IMR-90 (cell line): Measurements from ENCODE around the gene FAM177B. TPM values are rescaled to one million over a fixed set of nuclear protein-coding genes. Genes with fewer than 3 reads are reported as not detected.

Experiments used
- ATAC-seq: fragments of 200-7000 bp; cut with Tn5 transposase; 2 replicates; pipeline ENCODE4 v1.9.1; 2020; ENCODE audit warnings: low read depth, mild to moderate bottlenecking, moderate library complexity
- BruUV-seq: library from RNA; stranded (reverse); fragments of 400-500 nt; replicated peaks from 2 replicates; lab custom pipeline; 2021; lab: Mats Ljungman, UMichigan
- CTCF ChIA-PET: fragments of 300-600 bp; formaldehyde crosslinking; extraction: SDS; loops from one replicate; lab custom pipeline; 2021; ENCODE audit warnings: antibody characterized with exemption; lab: Yijun Ruan, JAX
- POLR2A ChIA-PET: fragments of 300-600 bp; sonication (Branson Sonifier 250); formaldehyde crosslinking; loops from one replicate; lab custom pipeline; 2022; ENCODE audit warnings: antibody characterized with exemption; ENCODE audit not compliant: unreplicated experiment; lab: Charles Lee
- DNase-seq: peaks from one replicate; pipeline ENCODE4 v3.0.0; 2013
- H2AFZ ChIP-seq: replicated peaks from 2 replicates; pipeline ENCODE3; 2013; ENCODE audit warnings: low read length, mild to moderate bottlenecking; ENCODE audit not compliant: poor library complexity
- H2AK5ac ChIP-seq: 2 replicates; pipeline ENCODE4 v1.6.1; 2013; ENCODE audit warnings: low read depth, low read length, inconsistent platforms
- H2AK9ac ChIP-seq: replicated peaks from 2 replicates; pipeline ENCODE3; 2013; ENCODE audit warnings: mild to moderate bottlenecking, low read depth, low read length, moderate library complexity; ENCODE audit not compliant: poor library complexity
- H2BK120ac ChIP-seq: 2 replicates; pipeline ENCODE4 v1.6.1; 2013; ENCODE audit warnings: low read depth, low read length, inconsistent platforms
- H2BK15ac ChIP-seq: 3 replicates; pipeline ENCODE4 v1.6.1; 2013; ENCODE audit warnings: low read depth, low read length, inconsistent platforms
- H2BK20ac ChIP-seq: 2 replicates; pipeline ENCODE4 v1.6.1; 2013; ENCODE audit warnings: low read depth, mild to moderate bottlenecking, inconsistent platforms, low read length, moderate library complexity
- H2BK5ac ChIP-seq: 2 replicates; pipeline ENCODE4 v1.6.1; 2013; ENCODE audit warnings: mild to moderate bottlenecking, low read depth, low read length, inconsistent platforms; ENCODE audit not compliant: poor library complexity, severe bottlenecking
- H3K14ac ChIP-seq: replicated peaks from 2 replicates; pipeline ENCODE4 v1.6.1; 2013; ENCODE audit warnings: low read depth, low read length, inconsistent platforms
- H3K18ac ChIP-seq: 2 replicates; pipeline ENCODE4 v1.6.1; 2013; ENCODE audit warnings: low read depth, low read length, control low read depth
- H3K23ac ChIP-seq: 2 replicates; pipeline ENCODE4 v1.6.1; 2013; ENCODE audit warnings: low read depth, low read length, inconsistent platforms
- H3K27ac ChIP-seq: 2 replicates; pipeline ENCODE4 v1.5.1; 2013; ENCODE audit warnings: mild to moderate bottlenecking, control low read depth, low read length; ENCODE audit not compliant: insufficient read depth
- H3K27me3 ChIP-seq: 2 replicates; pipeline ENCODE4 v1.6.1; 2013; ENCODE audit warnings: low read length; ENCODE audit not compliant: control insufficient read depth, insufficient read depth
- H3K36me3 ChIP-seq: 2 replicates; pipeline ENCODE4 v1.6.1; 2013; ENCODE audit warnings: low read length, mixed read lengths; ENCODE audit not compliant: control insufficient read depth, insufficient read depth
- H3K4ac ChIP-seq: 2 replicates; pipeline ENCODE4 v1.6.1; 2013; ENCODE audit warnings: low read depth, low read length, inconsistent platforms
- H3K4me1 ChIP-seq: 2 replicates; pipeline ENCODE4 v1.6.1; 2013; ENCODE audit warnings: low read length, mixed read lengths; ENCODE audit not compliant: control insufficient read depth, insufficient read depth
- H3K4me2 ChIP-seq: 2 replicates; pipeline ENCODE4 v1.6.1; 2013; ENCODE audit warnings: low read depth, mild to moderate bottlenecking, control low read depth, low read length, moderate library complexity
- H3K4me3 ChIP-seq: 2 replicates; pipeline ENCODE4 v1.5.1; 2013; ENCODE audit warnings: low read depth, mild to moderate bottlenecking, control low read depth, low read length, moderate library complexity; ENCODE audit not compliant: insufficient read depth
- H3K56ac ChIP-seq: 2 replicates; pipeline ENCODE4 v1.6.1; 2013; ENCODE audit warnings: low read length, inconsistent platforms; ENCODE audit not compliant: insufficient read depth; ENCODE audit errors: extremely low read depth
- H3K79me1 ChIP-seq, 2 experiments: 2 replicates each; pipeline ENCODE4 v1.6.1; 2013; ENCODE audit warnings: low read length in 2 of 2, inconsistent platforms in 1 of 2, low read depth in 1 of 2
- H3K9ac ChIP-seq: 2 replicates; pipeline ENCODE4 v1.6.1; 2013; ENCODE audit warnings: low read depth, low read length, control low read depth
- H3K9me1 ChIP-seq: 2 replicates; pipeline ENCODE4 v1.6.1; 2013; ENCODE audit warnings: low read length, inconsistent platforms; ENCODE audit not compliant: insufficient read depth
- H3K9me3 ChIP-seq: 2 replicates; pipeline ENCODE4 v1.6.1; 2013; ENCODE audit warnings: low read length; ENCODE audit not compliant: control insufficient read depth, insufficient read depth
- H4K20me1 ChIP-seq: 2 replicates; pipeline ENCODE4 v1.6.1; 2013; ENCODE audit warnings: low read length, inconsistent platforms; ENCODE audit not compliant: insufficient read depth
- H4K5ac ChIP-seq: 2 replicates; pipeline ENCODE4 v1.6.1; 2013; ENCODE audit warnings: mild to moderate bottlenecking, low read depth, low read length, control low read depth
- H4K8ac ChIP-seq, 2 experiments: 2 replicates each; pipeline ENCODE4 v1.6.1; 2013; ENCODE audit warnings: low read depth in 2 of 2, low read length in 2 of 2, control low read depth in 1 of 2, inconsistent platforms in 1 of 2
- H4K91ac ChIP-seq: 2 replicates; pipeline ENCODE4 v1.6.1; 2013; ENCODE audit warnings: low read depth, low read length, inconsistent platforms; ENCODE audit not compliant: insufficient read depth
- BHLHE40 ChIP-seq: fragments of 150-350 bp; IDR thresholded peaks from 2 replicates; pipeline ENCODE4 v1.6.1; 2016; ENCODE audit warnings: mild to moderate bottlenecking, low read depth, low read length
- CTCF ChIP-seq: conservative IDR thresholded peaks from 2 replicates; pipeline ENCODE4 v1.5.1; 2012; ENCODE audit warnings: mild to moderate bottlenecking, low read depth, low read length, improper control_type of control experiment
- FOS ChIP-seq: fragments of 150-350 bp; IDR thresholded peaks from 2 replicates; pipeline ENCODE4 v1.6.1; 2016; ENCODE audit warnings: low read depth, low read length
- MXI1 ChIP-seq: IDR thresholded peaks from 2 replicates; pipeline ENCODE4 v1.6.1; 2012; ENCODE audit warnings: low read depth, mild to moderate bottlenecking, low read length, moderate library complexity, borderline replicate concordance
- NFE2L2 ChIP-seq: fragments of 150-350 bp; IDR thresholded peaks from 2 replicates; pipeline ENCODE4 v1.6.1; 2016; ENCODE audit warnings: low read depth, mild to moderate bottlenecking, low read length
- POLR2A ChIP-seq: IDR thresholded peaks from 2 replicates; pipeline ENCODE4 v1.6.1; 2012; ENCODE audit warnings: mild to moderate bottlenecking, low read depth, low read length
- RAD21 ChIP-seq: IDR thresholded peaks from 2 replicates; pipeline ENCODE4 v1.6.1; 2012; ENCODE audit warnings: low read length, improper control_type of control experiment
- RCOR1 ChIP-seq: IDR thresholded peaks from 2 replicates; pipeline ENCODE4 v1.6.1; 2012; ENCODE audit warnings: mild to moderate bottlenecking, low read length, improper control_type of control experiment; ENCODE audit not compliant: insufficient replicate concordance
- RFX5 ChIP-seq: IDR thresholded peaks from 2 replicates; pipeline ENCODE4 v1.8.0; 2012; ENCODE audit warnings: low read depth, mild to moderate bottlenecking, low read length, moderate library complexity
- SMC3 ChIP-seq: fragments of 150-350 bp; IDR thresholded peaks from 2 replicates; pipeline ENCODE4 v1.6.1; 2016; ENCODE audit warnings: low read depth, mild to moderate bottlenecking, antibody characterized with exemption, low read length, moderate library complexity
- USF2 ChIP-seq: fragments of 150-350 bp; IDR thresholded peaks from 2 replicates; pipeline ENCODE4 v1.6.1; 2017; ENCODE audit warnings: mild to moderate bottlenecking, antibody characterized with exemption, low read length, low read depth
- WGBS, 2 experiments: methylation state at CpG; one replicate each; pipeline versions ENCODE4 v1.1.5 to v1.1.7; 2013; ENCODE audit warnings: missing lambda C conversion rate in 2 of 2; ENCODE audit not compliant: insufficient read length in 1 of 2; ENCODE audit errors: extremely low coverage in 2 of 2; 5-methylcytosine and 5-hydroxymethylcytosine counted together
- dilution Hi-C: fragments of 300-500 bp; cut with HindIII; formaldehyde crosslinking; loops from one replicate; pipeline ENCODE4 v1.14.3; 2018; ENCODE audit warnings: low sequenced_read_pairs; ENCODE audit not compliant: unreplicated experiment
- in situ Hi-C: fragments of 300-500 bp; cut with MboI; formaldehyde crosslinking; loops from 3 replicates; pipeline ENCODE4 v1.14.3; 2019; ENCODE audit warnings: low sequenced_read_pairs, inconsistent platforms, mixed read lengths
- intact Hi-C: fragments of 100-400 bp; cut with micrococcal nuclease; formaldehyde crosslinking; loops from 2 replicates; pipeline ENCODE4 v1.10.0; 2022
- polyA plus RNA-seq, 3 experiments: library from polyadenylated mRNA; depleted of rRNA; stranded (reverse); fragments of >200 nt; gene quantifications; 2 replicates each; pipeline ENCODE4 v1.2.3, GENCODE V29; 2012; ENCODE audit warnings: low replicate concordance in 1 of 3
- total RNA-seq: library from RNA; depleted of rRNA; stranded (reverse); fragments of >200 nt; gene quantifications from 2 replicates; pipeline ENCODE4 v1.2.3, GENCODE V29; 2012

FAM177B gene
- total and polyA plus RNA-seq, 2 of the 4 experiments (the other 2 are of a cell fraction), result not detected

- CTCF ChIA-PET, result interaction anchor here (1.4 kb wide), 2 partner anchors 9 to 353 kb away, joined by 3 to 4 read pairs; no protein-coding TSS in a partner anchor
- in situ Hi-C loops, result no loop called here
- dilution Hi-C loops, result no loop called here
Observed at GRCh38 chr1:222736470-222736869, 532 bp upstream of the FAM177B start.

More at GRCh38 chr1:222736470-222736869, 532 bp upstream of the FAM177B start:
- no peaks in the 10 kb centered on the region for H3K9me3 ChIP-seq
- no CpG with 5 or more reads among the region's 5 CpGs for WGBS, 2 experiments
- no peak overlapping the region for H3K4ac ChIP-seq
- H3K14ac ChIP-seq, result no peak overlapping the region
- no peak overlapping the region for H2BK15ac ChIP-seq
- no peak overlapping the region for H4K91ac ChIP-seq
- no peak overlapping the region for H4K5ac ChIP-seq
- DNase-seq (no peak), ATAC-seq (no peak)
- intact Hi-C loops, result no loop called here
- H2AK5ac ChIP-seq, result no peak overlapping the region
- peaks cover 15% of the 10 kb centered on the region; the same call in 1 of the 2 replicates for H3K36me3 ChIP-seq
- H4K20me1 ChIP-seq, result no peaks in the 10 kb centered on the region
- BruUV-seq, result no TSS peak
- no peak overlapping the region for H3K56ac ChIP-seq
- H3K4me1 ChIP-seq, result peaks cover 6% of the 10 kb centered on the region
- H3K27me3 ChIP-seq, result no peaks in the 10 kb centered on the region
- no peak overlapping the region for H2AK9ac ChIP-seq
- H2BK5ac ChIP-seq, result no peak overlapping the region
- no peak overlapping the region for H3K18ac ChIP-seq
- TF ChIP-seq RCOR1 (no peak), NFE2L2 (no peak), POLR2A (no peak), RFX5 (no peak), SMC3 (no peak), MXI1 (no peak), BHLHE40 (no peak), FOS (no peak), USF2 (no peak), RAD21 (no peak), CTCF (no peak)
- H2BK20ac ChIP-seq, result no peak overlapping the region
- H3K79me1 ChIP-seq, result no peaks in the 10 kb centered on the region
- no peak overlapping the region for H3K4me2 ChIP-seq
- no peak overlapping the region for H3K4me3 ChIP-seq
- POLR2A ChIA-PET, result no interaction called here
- no peak overlapping the region for H4K8ac ChIP-seq
- H2BK120ac ChIP-seq, result no peak overlapping the region
- no peak overlapping the region for H3K27ac ChIP-seq
- H3K23ac ChIP-seq, result no peak overlapping the region
- H3K9me1 ChIP-seq, result no peaks in the 10 kb centered on the region
- no peak overlapping the region for H3K9ac ChIP-seq
- no peak overlapping the region for H2AFZ ChIP-seq
